Brain microvascular endothelial cell (primary cell): Measurements from ENCODE around the gene TCEAL9.

Experiments used
- DNase-seq: peaks from one replicate; pipeline ENCODE4 v3.0.0-alpha.2; 2020
- H3K27ac ChIP-seq: fragments of 250-450 bp; sonication (Bioruptor Pico); 2 replicates; pipeline ENCODE4 v1.5.1; 2020; ENCODE audit warnings: mild to moderate bottlenecking, moderate library complexity
- H3K27me3 ChIP-seq: fragments of 250-450 bp; sonication (Bioruptor Pico); replicated peaks from 2 replicates; pipeline ENCODE4 v1.5.1; 2020; ENCODE audit warnings: mild to moderate bottlenecking
- H3K36me3 ChIP-seq: fragments of 250-450 bp; sonication (Bioruptor Pico); replicated peaks from 2 replicates; pipeline ENCODE4 v1.5.1; 2020; ENCODE audit warnings: mild to moderate bottlenecking
- H3K4me3 ChIP-seq: 2 replicates; pipeline ENCODE4 v1.5.1; 2011; ENCODE audit warnings: low read depth, mild to moderate bottlenecking, control low read depth, low read length, moderate library complexity
- in situ Hi-C: cut with HindIII; loops from 2 replicates; pipeline ENCODE4 v1.10.0; 2017; ENCODE audit warnings: low sequenced_read_pairs, low pct_ligation_motif_present
- TF ChIP-seq, protein P1 (sequence below): IDR thresholded peaks from 2 replicates; pipeline ENCODE4 v1.5.1; 2011; ENCODE audit warnings: low read depth, mild to moderate bottlenecking, moderate library complexity, low read length, control low read depth, inconsistent platforms; ENCODE audit errors: missing control alignments

Gene TCEAL9, protein sequence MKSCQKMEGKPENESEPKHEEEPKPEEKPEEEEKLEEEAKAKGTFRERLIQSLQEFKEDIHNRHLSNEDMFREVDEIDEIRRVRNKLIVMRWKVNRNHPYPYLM

DNA sequence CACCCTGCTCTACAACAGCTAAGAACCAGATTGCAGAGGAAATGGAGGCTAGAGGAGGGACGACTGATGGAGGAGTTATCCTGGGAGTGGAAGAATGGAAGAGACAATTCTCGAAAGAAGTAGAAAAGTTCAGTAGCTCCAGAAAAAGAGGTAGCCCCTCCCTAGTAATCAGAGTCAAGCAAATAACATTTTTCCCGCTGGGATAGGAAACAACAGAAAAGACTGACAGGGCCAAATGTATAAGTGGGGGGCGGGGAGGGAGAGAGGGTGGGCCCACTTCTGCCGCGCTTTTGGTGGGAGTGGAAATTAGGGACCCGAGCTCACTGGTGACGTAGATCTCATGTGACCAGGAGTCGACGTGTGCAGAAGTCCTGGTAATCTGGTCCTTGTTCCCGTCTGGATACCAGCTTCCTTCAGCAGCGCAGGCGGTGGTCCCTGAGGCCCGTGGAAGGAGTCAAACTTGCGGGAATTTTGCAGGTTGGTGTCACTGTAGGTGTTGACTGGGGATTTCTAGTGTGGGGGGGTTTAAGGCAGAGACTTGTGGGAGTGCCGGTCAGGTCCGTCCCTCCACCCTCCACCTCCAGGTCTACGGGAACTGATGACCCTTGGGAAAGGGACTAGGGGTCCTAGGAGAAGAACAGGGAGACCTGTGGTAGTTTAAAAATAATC, at the start of gene TCEAL9:
TSS of gene TCEAL9 (plus strand) at position 377 of the 669 bp plus-strand sequence. CDS start 1,179 bp downstream, outside the sequence.
- in situ Hi-C loops: no loop called here
- TF ChIP-seq, protein P1, sequence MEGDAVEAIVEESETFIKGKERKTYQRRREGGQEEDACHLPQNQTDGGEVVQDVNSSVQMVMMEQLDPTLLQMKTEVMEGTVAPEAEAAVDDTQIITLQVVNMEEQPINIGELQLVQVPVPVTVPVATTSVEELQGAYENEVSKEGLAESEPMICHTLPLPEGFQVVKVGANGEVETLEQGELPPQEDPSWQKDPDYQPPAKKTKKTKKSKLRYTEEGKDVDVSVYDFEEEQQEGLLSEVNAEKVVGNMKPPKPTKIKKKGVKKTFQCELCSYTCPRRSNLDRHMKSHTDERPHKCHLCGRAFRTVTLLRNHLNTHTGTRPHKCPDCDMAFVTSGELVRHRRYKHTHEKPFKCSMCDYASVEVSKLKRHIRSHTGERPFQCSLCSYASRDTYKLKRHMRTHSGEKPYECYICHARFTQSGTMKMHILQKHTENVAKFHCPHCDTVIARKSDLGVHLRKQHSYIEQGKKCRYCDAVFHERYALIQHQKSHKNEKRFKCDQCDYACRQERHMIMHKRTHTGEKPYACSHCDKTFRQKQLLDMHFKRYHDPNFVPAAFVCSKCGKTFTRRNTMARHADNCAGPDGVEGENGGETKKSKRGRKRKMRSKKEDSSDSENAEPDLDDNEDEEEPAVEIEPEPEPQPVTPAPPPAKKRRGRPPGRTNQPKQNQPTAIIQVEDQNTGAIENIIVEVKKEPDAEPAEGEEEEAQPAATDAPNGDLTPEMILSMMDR: no peak

DNA sequence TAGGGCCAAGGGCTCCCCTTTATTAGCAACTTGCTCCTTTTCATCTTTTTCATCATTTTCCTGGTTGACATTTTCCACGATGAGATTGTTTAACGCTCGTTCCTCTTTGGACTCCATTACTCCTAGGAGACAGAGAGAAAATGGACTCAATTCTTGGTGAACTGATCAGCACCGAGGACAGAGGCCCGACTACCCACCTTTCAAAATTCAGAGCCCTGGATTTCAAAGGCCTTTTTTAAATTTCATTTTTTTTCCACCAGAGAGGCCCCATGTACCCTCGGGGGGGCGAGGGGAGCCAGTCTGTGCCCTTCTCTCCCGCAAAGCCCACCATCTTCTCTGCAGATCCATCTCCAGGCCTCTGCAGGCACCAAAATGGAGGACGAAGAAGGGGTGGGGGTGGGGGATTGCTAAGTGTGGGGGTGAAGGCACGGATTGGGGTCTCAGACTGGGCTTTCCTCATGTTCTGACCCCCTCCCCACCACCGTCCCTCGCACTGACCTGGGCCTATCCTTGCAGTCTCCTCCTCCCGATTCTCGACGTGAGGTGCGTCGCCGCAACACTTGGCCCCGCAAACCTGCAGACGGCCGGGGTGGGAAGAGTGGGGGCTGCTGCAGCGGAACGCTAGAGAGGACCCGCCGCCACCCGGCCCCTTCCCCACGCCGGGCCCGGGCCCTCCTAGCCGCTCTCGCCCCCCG, 46.3 kb upstream of the TCEAL9 start:
- no peak for DNase-seq
- in situ Hi-C loops: no loop called here
- H3K36me3 ChIP-seq: no peaks in the 10 kb centered on the region
- H3K27me3 ChIP-seq: peaks cover 2% of the 10 kb centered on the region
- TF ChIP-seq, protein P1: no peak
- no peak overlapping the region for H3K27ac ChIP-seq
- H3K4me3 ChIP-seq: peak overlapping the region; percentile 52

More for the DNA sequence above, at the start of gene TCEAL9:
- H3K27me3 ChIP-seq: no peaks in the 10 kb centered on the region
- DNase-seq: peak; percentile 65
- peak within 1 kb of the TSS; percentile 93 for H3K27ac ChIP-seq
- no peaks in the 10 kb centered on the region for H3K36me3 ChIP-seq
- H3K4me3 ChIP-seq: peak within 1 kb of the TSS; percentile 69

DNA sequence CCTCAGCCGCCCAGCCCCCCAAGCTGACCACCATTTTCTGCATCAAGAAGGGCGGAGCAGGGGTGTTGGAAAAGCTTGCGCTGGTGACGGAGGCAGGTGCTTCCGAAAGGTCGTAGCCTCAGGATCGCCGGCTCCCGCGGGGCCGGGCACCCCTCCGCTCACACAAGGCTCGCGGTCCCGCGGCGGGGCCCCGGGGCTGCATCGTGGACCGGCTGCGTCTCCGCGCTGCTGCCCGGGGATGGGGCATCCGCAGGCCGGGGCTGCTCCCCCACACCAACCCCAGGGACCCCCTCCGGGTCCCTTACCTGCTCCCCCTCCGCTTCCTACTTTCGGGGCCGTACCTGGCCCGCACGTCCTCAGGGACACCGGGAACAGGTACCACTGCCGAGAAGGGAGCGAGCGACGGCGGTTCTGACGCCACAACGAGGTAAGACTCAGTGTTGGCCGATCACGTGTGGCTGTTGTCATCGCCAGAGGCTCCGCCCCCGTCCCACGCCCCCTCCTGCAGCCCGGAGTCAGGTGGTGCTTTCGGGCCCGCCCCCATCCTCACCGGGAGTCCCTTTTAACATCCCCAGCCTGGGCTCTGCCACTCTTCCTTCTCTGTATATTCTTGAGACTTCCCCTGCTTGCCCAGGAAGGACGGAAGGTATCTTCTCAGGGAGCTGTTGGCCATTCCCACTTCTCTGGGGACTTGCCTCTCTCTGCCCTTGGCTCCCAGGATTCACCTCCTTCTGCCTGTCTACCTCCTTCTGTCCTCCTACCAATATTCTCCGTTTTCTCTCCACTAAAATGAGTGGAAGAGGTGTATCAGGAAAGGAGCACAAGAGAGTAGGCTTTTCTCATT, 45.5 kb upstream of the TCEAL9 start, which contains the start of gene BEX2:
TSS of gene BEX2 (minus strand) at position 436 of the 844 bp plus-strand sequence. CDS start 1,014 bp downstream, outside the sequence.
- Histone ChIP-seq H3K27ac (no peak within 1 kb of the TSS), H3K4me3 (peak within 1 kb of the TSS; percentile 52), H3K27me3 (peaks cover 2% of the 10 kb centered on the region), H3K36me3 (no peaks in the 10 kb centered on the region)
- in situ Hi-C loops: no loop called here
- DNase-seq: peak; percentile 31
- TF ChIP-seq, protein P1: no peak

DNA sequence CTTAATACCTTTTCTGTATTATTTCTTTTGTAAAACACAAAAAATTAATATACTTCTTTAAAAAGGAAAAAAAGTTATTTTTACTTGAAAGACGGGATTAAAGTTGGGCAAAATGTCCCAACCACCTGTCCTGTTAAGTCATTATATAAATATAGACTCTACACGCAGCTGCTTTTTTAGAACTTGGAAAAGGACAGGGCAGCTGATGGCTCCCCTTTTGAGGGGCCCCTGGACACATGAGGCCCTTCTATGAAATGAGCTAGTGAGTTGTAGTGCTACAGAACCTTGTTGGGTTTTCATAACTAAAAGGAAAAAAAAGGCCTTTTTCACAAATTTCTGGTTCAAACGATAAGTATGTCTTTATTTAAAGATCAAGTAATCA, 44.9 kb upstream of the TCEAL9 start:
- no peaks in the 10 kb centered on the region for H3K36me3 ChIP-seq
- no peak overlapping the region for H3K27ac ChIP-seq

DNA sequence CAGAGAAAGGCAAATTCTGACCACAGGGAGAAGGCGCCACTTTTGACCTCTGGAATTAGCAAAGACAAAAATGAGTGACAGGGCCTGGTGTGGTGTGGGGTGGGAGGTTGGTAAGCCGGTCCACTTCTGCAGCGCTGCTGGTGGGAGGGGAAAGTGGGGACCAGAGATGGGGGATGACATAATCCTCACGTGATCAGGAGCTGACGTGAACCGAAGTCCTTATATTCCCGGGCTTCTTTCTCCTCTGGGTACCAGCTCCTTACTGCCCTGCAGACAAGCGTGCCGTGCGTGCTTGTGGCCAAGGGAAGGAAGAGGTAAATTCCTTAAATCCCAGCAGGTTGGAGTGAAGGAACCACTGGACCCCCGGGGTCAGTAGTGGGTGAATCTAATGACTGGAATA, 26.3 kb upstream of the TCEAL9 start, which contains the start of gene TCEAL7:
TSS of gene TCEAL7 (plus strand) at position 249 of the 400 bp plus-strand sequence. CDS start 1,165 bp downstream, outside the sequence.
- in situ Hi-C loops: no loop called here
- DNase-seq: no peak
- no peaks in the 10 kb centered on the region for H3K27me3 ChIP-seq
- H3K4me3 ChIP-seq: peak within 1 kb of the TSS; percentile 53
- TF ChIP-seq, protein P1: no peak
- no peaks in the 10 kb centered on the region for H3K36me3 ChIP-seq
- H3K27ac ChIP-seq: no peak within 1 kb of the TSS

More for the DNA sequence above, 44.9 kb upstream of the TCEAL9 start:
- H3K4me3 ChIP-seq: no peak overlapping the region
- in situ Hi-C loops: no loop called here
- TF ChIP-seq, protein P1: no peak
- peaks cover 2% of the 10 kb centered on the region for H3K27me3 ChIP-seq
- no peak for DNase-seq
